Vagina (tissue), 2 donors: ENCODE data around the gene PAX7. TPM values are rescaled to one million over a fixed set of nuclear protein-coding genes. Genes with fewer than 3 reads are reported as not detected.

Source experiments
- DNase-seq, 2 donors: peaks; one replicate each; pipeline ENCODE4 v3.0.0-alpha.2; 2017; ENCODE audit errors: extremely low spot score in 2 of 2
- H3K27ac ChIP-seq: fragments of 200-600 bp; sonication (generic); one replicate; pipeline ENCODE4 v1.5.1; 2019
- H3K27me3 ChIP-seq: fragments of 200-600 bp; sonication (generic); one replicate; pipeline ENCODE4 v1.5.1; 2019
- H3K36me3 ChIP-seq, 2 donors: fragments of 200-600 bp; sonication (generic); one replicate each; pipeline ENCODE4 v1.5.1; 2017 to 2019
- H3K4me1 ChIP-seq: fragments of 200-600 bp; sonication (generic); one replicate; pipeline ENCODE4 v1.5.1; 2019
- H3K4me3 ChIP-seq, 2 donors: fragments of 200-600 bp; sonication (generic); 1 replicate in 1 of 2; 2 replicates in 1 of 2; pipeline ENCODE4 v1.5.1; 2016 to 2019
- H3K9me3 ChIP-seq: fragments of 200-600 bp; sonication (generic); one replicate; pipeline ENCODE4 v1.5.1; 2019
- POLR2A ChIP-seq, 2 donors: fragments of 450-650 bp; IDR thresholded peaks; one replicate each; pipeline ENCODE4 v1.6.1; 2017; ENCODE audit warnings: antibody characterized with exemption in 2 of 2, mild to moderate bottlenecking in 2 of 2, moderate library complexity in 2 of 2
- POLR2AphosphoS5 ChIP-seq, 2 donors: sonication (generic); formaldehyde crosslinking; IDR thresholded peaks; one replicate each; pipeline ENCODE4 v1.9.0; 2017; ENCODE audit warnings: antibody characterized with exemption in 2 of 2, mild to moderate bottlenecking in 2 of 2, low read depth in 1 of 2; ENCODE audit not compliant: insufficient read depth in 1 of 2
- intact Hi-C: fragments of 100-400 bp; cut with DNase I; formaldehyde crosslinking; loops from one replicate; pipeline ENCODE4 v1.15.1; 2023
- total RNA-seq: library from RNA; depleted of rRNA; stranded (reverse); fragments of >200 nt; gene quantifications from one replicate; pipeline ENCODE4 v1.2.3, GENCODE V29; 2016
- TF ChIP-seq, protein P1 (sequence below), 3 experiments: fragments of 450-650 bp in 2 of 3; fragments of 200-600 bp in 1 of 3; sonication (generic) in 1 of 3; IDR thresholded peaks; one replicate each; pipeline ENCODE4 v1.5.1; 2017 to 2019; ENCODE audit warnings: antibody characterized with exemption in 3 of 3, mild to moderate bottlenecking in 2 of 3, moderate library complexity in 2 of 3

PAX7 gene
- total RNA-seq, 1 donor from 2014 or later, result not detected

GRCh38 chr1:18773753-18774152 is 143.1 kb downstream of the PAX7 start:
- Histone ChIP-seq H3K9me3 (no peaks in the 10 kb centered on the region), H3K4me3 (no peak overlapping the region), H3K4me1 (no peaks in the 10 kb centered on the region), H3K27me3 (no peaks in the 10 kb centered on the region), H3K27ac (no peak overlapping the region), H3K36me3 (no peaks in the 10 kb centered on the region)
- TF ChIP-seq, protein P1, sequence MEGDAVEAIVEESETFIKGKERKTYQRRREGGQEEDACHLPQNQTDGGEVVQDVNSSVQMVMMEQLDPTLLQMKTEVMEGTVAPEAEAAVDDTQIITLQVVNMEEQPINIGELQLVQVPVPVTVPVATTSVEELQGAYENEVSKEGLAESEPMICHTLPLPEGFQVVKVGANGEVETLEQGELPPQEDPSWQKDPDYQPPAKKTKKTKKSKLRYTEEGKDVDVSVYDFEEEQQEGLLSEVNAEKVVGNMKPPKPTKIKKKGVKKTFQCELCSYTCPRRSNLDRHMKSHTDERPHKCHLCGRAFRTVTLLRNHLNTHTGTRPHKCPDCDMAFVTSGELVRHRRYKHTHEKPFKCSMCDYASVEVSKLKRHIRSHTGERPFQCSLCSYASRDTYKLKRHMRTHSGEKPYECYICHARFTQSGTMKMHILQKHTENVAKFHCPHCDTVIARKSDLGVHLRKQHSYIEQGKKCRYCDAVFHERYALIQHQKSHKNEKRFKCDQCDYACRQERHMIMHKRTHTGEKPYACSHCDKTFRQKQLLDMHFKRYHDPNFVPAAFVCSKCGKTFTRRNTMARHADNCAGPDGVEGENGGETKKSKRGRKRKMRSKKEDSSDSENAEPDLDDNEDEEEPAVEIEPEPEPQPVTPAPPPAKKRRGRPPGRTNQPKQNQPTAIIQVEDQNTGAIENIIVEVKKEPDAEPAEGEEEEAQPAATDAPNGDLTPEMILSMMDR (IDR thresholded peaks at IDR 0.05), result no peak
- no peak for TF ChIP-seq POLR2A (IDR thresholded peaks at IDR 0.05)
- no peak for DNase-seq
- intact Hi-C loops, result no loop called here

DNA sequence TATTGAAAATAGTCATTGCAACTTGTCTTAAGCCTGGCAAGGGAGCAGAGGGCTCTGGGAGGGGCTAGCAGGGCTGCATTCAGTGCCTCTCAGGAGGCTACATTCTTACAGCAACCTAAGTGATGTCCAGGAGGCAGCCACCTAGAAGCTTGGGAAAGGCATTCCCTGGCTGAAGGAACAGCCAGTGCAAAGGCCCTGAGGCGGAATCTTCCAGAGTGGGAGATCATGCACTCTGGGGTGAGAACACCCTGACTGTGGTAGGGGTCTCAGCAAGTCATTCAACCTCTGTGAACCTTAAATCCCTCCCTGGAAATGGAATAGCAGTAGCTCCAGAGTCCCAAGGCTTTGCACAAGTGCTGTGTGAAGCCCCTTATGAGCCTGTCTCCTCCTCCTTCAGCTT is 144.7 kb downstream of the PAX7 start:
- no peak overlapping the region for H3K4me3 ChIP-seq
- H3K27ac ChIP-seq, result no peak overlapping the region
- no peaks in the 10 kb centered on the region for H3K9me3 ChIP-seq
- DNase-seq, result no peak
- H3K27me3 ChIP-seq, result no peaks in the 10 kb centered on the region
- TF ChIP-seq, protein P1 (IDR thresholded peaks at IDR 0.05), result no peak
- intact Hi-C loops, result no loop called here
- no peaks in the 10 kb centered on the region for H3K4me1 ChIP-seq
- no peaks in the 10 kb centered on the region for H3K36me3 ChIP-seq

DNA sequence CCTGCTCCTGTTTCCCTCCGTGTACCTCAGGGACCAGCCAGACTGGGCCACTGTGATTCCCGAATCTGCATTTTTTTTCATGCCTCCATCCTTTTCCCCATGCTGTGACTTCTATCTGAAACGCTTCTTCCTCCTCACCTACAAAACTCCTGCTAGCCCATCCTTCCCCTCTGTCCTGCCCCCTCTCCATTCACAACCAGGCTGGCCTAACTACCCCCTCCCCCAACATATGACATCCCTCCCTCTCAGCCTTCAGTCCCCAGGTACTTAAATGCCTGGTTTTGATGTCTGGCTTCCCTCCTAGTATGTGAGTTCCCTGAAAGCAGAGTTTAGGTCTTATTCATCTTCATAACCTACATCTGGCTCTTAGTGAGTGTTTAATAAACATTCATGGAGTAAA is 146.1 kb downstream of the PAX7 start:
- Histone ChIP-seq H3K4me3 (no peak overlapping the region), H3K4me1 (no peaks in the 10 kb centered on the region), H3K27me3 (no peaks in the 10 kb centered on the region), H3K36me3 (no peaks in the 10 kb centered on the region), H3K9me3 (no peaks in the 10 kb centered on the region), H3K27ac (no peak overlapping the region)
- TF ChIP-seq POLR2AphosphoS5 (IDR thresholded peaks at IDR 0.05; ENCODE audit: insufficient read depth in 1 of 2, low read depth in 1 of 2), result no peak
- TF ChIP-seq POLR2A (IDR thresholded peaks at IDR 0.05), result no peak
- TF ChIP-seq, protein P1 (IDR thresholded peaks at IDR 0.05), result no peak
- intact Hi-C loops, result no loop called here
- no peak for DNase-seq

DNA sequence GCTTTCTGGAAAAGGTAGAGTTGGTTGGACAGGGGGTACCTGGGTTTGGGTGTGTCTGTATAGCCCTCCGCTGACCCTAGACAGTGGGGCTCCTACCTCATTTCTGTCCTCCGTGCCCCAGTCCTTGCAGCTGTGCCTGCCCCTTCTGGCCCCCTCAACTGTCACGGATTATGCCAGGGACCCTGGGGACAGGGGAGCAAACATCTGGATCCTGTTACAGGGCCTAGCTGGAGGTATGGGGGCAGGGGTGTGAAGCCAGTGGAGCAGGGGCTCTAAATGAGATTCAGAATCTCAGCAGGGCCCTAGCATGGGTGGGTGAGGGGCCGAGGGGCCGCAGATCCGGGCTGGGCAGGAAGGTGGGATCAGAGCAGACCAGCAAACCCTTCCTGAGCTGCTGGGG is 147.8 kb downstream of the PAX7 start:
- H3K36me3 ChIP-seq, result no peaks in the 10 kb centered on the region
- no peaks in the 10 kb centered on the region for H3K27me3 ChIP-seq
- intact Hi-C loops, result no loop called here
- H3K9me3 ChIP-seq, result no peaks in the 10 kb centered on the region
- no peak for TF ChIP-seq POLR2AphosphoS5 (IDR thresholded peaks at IDR 0.05; ENCODE audit: insufficient read depth in 1 of 2, low read depth in 1 of 2)
- TF ChIP-seq, protein P1 (IDR thresholded peaks at IDR 0.05), result no peak
- no peak for TF ChIP-seq POLR2A (IDR thresholded peaks at IDR 0.05)
- no peaks in the 10 kb centered on the region for H3K4me1 ChIP-seq
- no peak for DNase-seq
- H3K27ac ChIP-seq, result no peak overlapping the region
- H3K4me3 ChIP-seq, result no peak overlapping the region

DNA sequence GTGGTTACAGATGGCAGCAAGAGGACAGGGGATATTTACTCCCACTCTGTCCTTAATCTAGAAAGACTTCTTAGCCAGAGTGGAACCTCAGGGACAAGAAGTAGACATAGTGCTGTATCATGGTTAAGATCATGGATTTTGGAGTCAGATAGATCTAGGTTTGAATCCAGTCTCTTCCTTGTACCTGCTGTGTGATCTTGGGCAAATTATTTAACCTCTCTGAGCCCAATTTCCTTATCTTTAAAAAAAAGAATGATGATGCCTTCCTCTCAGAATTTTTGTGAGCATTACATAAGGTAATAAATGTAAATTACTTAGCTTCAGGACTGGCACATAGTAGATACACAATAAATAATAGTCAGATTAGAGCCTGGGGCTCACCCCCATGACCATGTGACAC is 150.4 kb downstream of the PAX7 start:
- Histone ChIP-seq H3K4me1 (no peaks in the 10 kb centered on the region), H3K27ac (no peak overlapping the region), H3K4me3 (no peak overlapping the region), H3K27me3 (no peaks in the 10 kb centered on the region), H3K36me3 (no peaks in the 10 kb centered on the region), H3K9me3 (no peaks in the 10 kb centered on the region)
- TF ChIP-seq POLR2AphosphoS5 (IDR thresholded peaks at IDR 0.05; ENCODE audit: insufficient read depth in 1 of 2, low read depth in 1 of 2) (no peak), POLR2A (IDR thresholded peaks at IDR 0.05) (no peak)
- TF ChIP-seq, protein P1 (IDR thresholded peaks at IDR 0.05), result no peak
- DNase-seq, result no peak
- intact Hi-C loops, result no loop called here
